ENCODE measurements around the gene FHAD1. TPM values are rescaled to one million over a fixed set of nuclear protein-coding genes. Genes with fewer than 3 reads are reported as not detected.
A peak's percentile ranks its signal among the peaks of the same experiment; 100 is the strongest.

Gene FHAD1
- total RNA-seq, 2 experiments from 2014 or later, result not detected

DNA sequence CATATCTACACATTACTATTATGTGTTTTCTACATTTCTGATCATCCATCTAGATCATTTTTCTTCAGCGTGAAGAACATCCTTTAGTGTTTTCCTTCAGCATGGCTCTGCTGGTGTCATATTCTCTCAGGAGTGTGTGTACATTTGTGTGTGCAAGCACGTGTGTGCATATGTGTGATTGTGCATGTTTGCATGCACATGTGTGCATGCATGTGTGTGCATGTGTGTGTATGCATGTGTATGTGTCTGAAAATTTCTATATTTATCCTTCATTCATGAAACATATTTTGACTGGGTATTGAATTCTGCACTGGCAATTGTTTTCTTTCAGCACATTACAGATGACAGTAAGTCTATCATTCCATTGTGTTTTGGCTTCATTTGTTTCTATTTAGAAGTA is 74.6 kb downstream of the FHAD1 start:
- Histone ChIP-seq H3K4me3 (ENCODE audit: low read depth, low read length, poor library complexity, severe bottlenecking) (no peak overlapping the region), H2AFZ (ENCODE audit: low read length) (no peak overlapping the region), H3K9me2 (ENCODE audit: insufficient read depth, low read length) (no peaks in the 10 kb centered on the region), H3K36me3 (ENCODE audit: insufficient read depth, low read length) (no peaks in the 10 kb centered on the region), H4K20me1 (ENCODE audit: insufficient read depth, low read length) (no peaks in the 10 kb centered on the region), H3K79me2 (ENCODE audit: insufficient read depth, low read depth, low read length) (no peaks in the 10 kb centered on the region), H3K27ac (ENCODE audit: low read depth, low read length, poor library complexity, severe bottlenecking) (no peak overlapping the region), H3K9me3 (ENCODE audit: low read length) (peaks cover 8% of the 10 kb centered on the region; the same call in 1 of the 2 replicates), H3K4me2 (ENCODE audit: low read length) (no peak overlapping the region), H3K4me1 (ENCODE audit: insufficient read depth, low read length, poor library complexity, severe bottlenecking) (no peaks in the 10 kb centered on the region)
- BruUV-seq (replicated peaks), result no TSS peak
- ChIA-PET POLR2A (no interaction called here), CTCF (ENCODE audit: unreplicated experiment) (no interaction called here)
- TF ChIP-seq, protein P1, sequence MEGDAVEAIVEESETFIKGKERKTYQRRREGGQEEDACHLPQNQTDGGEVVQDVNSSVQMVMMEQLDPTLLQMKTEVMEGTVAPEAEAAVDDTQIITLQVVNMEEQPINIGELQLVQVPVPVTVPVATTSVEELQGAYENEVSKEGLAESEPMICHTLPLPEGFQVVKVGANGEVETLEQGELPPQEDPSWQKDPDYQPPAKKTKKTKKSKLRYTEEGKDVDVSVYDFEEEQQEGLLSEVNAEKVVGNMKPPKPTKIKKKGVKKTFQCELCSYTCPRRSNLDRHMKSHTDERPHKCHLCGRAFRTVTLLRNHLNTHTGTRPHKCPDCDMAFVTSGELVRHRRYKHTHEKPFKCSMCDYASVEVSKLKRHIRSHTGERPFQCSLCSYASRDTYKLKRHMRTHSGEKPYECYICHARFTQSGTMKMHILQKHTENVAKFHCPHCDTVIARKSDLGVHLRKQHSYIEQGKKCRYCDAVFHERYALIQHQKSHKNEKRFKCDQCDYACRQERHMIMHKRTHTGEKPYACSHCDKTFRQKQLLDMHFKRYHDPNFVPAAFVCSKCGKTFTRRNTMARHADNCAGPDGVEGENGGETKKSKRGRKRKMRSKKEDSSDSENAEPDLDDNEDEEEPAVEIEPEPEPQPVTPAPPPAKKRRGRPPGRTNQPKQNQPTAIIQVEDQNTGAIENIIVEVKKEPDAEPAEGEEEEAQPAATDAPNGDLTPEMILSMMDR (conservative IDR thresholded peaks at IDR 0.05; ENCODE audit: low read length), result no peak
- TF ChIP-seq EZH2phosphoT487 (IDR thresholded peaks at IDR 0.05; ENCODE audit: borderline replicate concordance, low read depth, low read length), result no peak
- intact Hi-C loops (cut with micrococcal nuclease; ENCODE audit: unreplicated experiment), result no loop called here
- DNase-seq (ENCODE audit: low spot score), result no peak

DNA sequence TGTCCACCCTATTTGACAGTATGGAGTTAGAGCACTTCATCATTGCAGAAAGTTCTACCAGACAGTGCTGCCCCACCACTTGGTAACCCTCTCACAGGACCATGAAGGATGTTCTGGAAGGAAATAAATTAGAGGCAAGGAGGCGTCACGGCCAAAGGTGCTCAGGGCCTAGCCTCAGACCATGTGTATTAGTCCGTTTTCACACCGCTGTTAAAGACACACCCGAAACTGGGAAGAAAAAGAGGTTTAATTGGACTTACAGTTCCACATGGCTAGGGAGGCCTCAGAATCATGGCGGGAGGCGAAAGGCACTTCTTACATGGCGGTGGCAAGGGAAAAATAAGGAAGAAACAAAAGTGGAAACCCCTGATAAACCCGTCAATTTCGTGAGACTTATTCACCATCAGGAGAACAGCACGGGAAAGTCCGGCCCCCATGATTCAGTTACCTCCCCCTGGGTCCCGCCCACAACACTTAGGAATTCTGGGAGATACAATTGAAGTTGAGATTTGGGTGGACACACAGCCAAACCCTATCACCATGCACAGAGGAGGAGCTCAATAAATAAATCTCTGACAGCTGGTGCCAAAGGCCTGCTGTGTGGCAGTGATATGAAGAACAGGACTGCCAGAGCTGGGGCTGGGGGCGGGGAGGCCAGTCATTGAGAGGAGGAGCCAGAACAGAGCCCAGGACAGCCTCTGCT is 75.8 kb downstream of the FHAD1 start:
- BruUV-seq (replicated peaks), result no TSS peak
- CTCF ChIA-PET (ENCODE audit: unreplicated experiment), result no interaction called here
- Histone ChIP-seq H4K20me1 (ENCODE audit: insufficient read depth, low read length) (no peaks in the 10 kb centered on the region), H2AFZ (ENCODE audit: low read length) (no peak overlapping the region), H3K4me3 (ENCODE audit: low read depth, low read length, poor library complexity, severe bottlenecking) (no peak overlapping the region), H3K9me2 (ENCODE audit: insufficient read depth, low read length) (no peaks in the 10 kb centered on the region), H3K27ac (ENCODE audit: low read depth, low read length, poor library complexity, severe bottlenecking) (no peak overlapping the region), H3K79me2 (ENCODE audit: insufficient read depth, low read depth, low read length) (no peaks in the 10 kb centered on the region), H3K4me1 (ENCODE audit: insufficient read depth, low read length, poor library complexity, severe bottlenecking) (no peaks in the 10 kb centered on the region), H3K36me3 (ENCODE audit: insufficient read depth, low read length) (no peaks in the 10 kb centered on the region), H3K4me2 (ENCODE audit: low read length) (no peak overlapping the region), H3K9me3 (ENCODE audit: low read length) (peaks cover 8% of the 10 kb centered on the region; the same call in 1 of the 2 replicates)
- POLR2A ChIA-PET, result interaction anchor here (0.6 to 1.1 kb wide), 3 partner anchors 11 to 662 kb away, joined by 3 read pairs; no protein-coding TSS in a partner anchor
- intact Hi-C loops (cut with micrococcal nuclease; ENCODE audit: unreplicated experiment), result loop anchor here (1.0 kb wide), 2 partner anchors 109 to 179 kb away; no protein-coding TSS in a partner anchor
- DNase-seq (ENCODE audit: low spot score), result no peak
- TF ChIP-seq, protein P1 (conservative IDR thresholded peaks at IDR 0.05; ENCODE audit: low read length), result no peak
- no peak for TF ChIP-seq EZH2phosphoT487 (IDR thresholded peaks at IDR 0.05; ENCODE audit: borderline replicate concordance, low read depth, low read length)

DNA sequence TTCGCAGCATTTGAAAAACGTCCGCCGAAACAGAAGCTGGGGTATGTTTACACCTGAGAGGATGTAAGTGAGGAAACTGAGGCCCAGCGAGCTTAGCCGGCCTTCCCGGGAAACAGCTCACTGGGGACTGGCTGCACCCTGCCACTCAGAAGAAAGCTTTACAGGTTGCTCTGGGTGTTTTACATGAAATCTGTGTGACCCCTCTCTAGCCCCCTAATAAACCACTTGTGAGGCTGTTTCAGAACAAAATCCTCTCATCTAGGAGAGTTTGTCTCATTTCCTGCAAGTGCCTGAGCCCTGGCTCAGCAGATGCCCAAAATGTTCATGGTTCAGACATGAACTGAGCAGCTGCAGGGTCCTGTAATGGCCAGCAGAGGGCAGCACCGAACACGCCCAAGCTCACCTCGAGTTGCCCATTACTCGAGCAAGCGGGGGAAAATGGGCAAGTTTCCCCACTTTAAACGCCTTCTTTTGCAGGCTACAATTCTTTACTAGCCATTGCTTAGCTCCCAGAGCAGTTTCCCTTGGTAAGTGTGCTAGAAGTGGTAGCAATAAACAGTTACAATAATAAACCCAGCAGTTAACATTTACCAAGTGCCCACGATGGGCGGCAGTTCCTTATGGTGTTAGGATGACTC is 76.4 kb downstream of the FHAD1 start:
- CTCF ChIA-PET (ENCODE audit: unreplicated experiment), result no interaction called here
- Histone ChIP-seq H3K36me3 (ENCODE audit: insufficient read depth, low read length) (no peaks in the 10 kb centered on the region), H3K9me2 (ENCODE audit: insufficient read depth, low read length) (no peaks in the 10 kb centered on the region), H3K4me2 (ENCODE audit: low read length) (no peak overlapping the region), H4K20me1 (ENCODE audit: insufficient read depth, low read length) (no peaks in the 10 kb centered on the region), H3K4me1 (ENCODE audit: insufficient read depth, low read length, poor library complexity, severe bottlenecking) (no peaks in the 10 kb centered on the region), H3K79me2 (ENCODE audit: insufficient read depth, low read depth, low read length) (no peaks in the 10 kb centered on the region), H3K4me3 (ENCODE audit: low read depth, low read length, poor library complexity, severe bottlenecking) (no peak overlapping the region), H2AFZ (ENCODE audit: low read length) (no peak overlapping the region), H3K9me3 (ENCODE audit: low read length) (peaks cover 8% of the 10 kb centered on the region; the same call in 1 of the 2 replicates), H3K27ac (ENCODE audit: low read depth, low read length, poor library complexity, severe bottlenecking) (no peak overlapping the region)
- peak; percentile 69 for DNase-seq (ENCODE audit: low spot score)
- BruUV-seq (replicated peaks), result no TSS peak
- TF ChIP-seq, protein P1 (conservative IDR thresholded peaks at IDR 0.05; ENCODE audit: low read length), result peak; percentile 98
- TF ChIP-seq EZH2phosphoT487 (IDR thresholded peaks at IDR 0.05; ENCODE audit: borderline replicate concordance, low read depth, low read length), result no peak
- intact Hi-C loops (cut with micrococcal nuclease; ENCODE audit: unreplicated experiment), result loop anchor here (1.0 kb wide), 2 partner anchors 108 to 178 kb away; no protein-coding TSS in a partner anchor
- POLR2A ChIA-PET, result interaction anchor here (0.6 to 1.1 kb wide), 2 partner anchors 108 to 662 kb away, joined by 3 read pairs; no protein-coding TSS in a partner anchor
